Chondrocyte (in vitro differentiated cells): ENCODE results near the gene MCM3AP. TPM values are rescaled to one million over a fixed set of nuclear protein-coding genes. Genes with fewer than 3 reads are reported as not detected.
A peak's percentile ranks its signal among the peaks of the same experiment; 100 is the strongest.

Experiments used
- DNase-seq: peaks from one replicate; pipeline ENCODE4 v3.0.0; 2021; ENCODE audit warnings: mixed read lengths, low spot score
- H3K27ac Mint-ChIP-seq: one replicate; pipeline ENCODE4 v1.8.0; 2021; ENCODE audit warnings: mild to moderate bottlenecking, moderate library complexity, mixed read lengths; ENCODE audit not compliant: unreplicated experiment
- H3K27me3 Mint-ChIP-seq: 2 replicates; pipeline ENCODE4 v1.8.0; 2021; ENCODE audit warnings: low read depth, mixed read lengths
- H3K36me3 Mint-ChIP-seq: 2 replicates; pipeline ENCODE4 v1.8.0; 2021; ENCODE audit warnings: low read depth, mixed read lengths
- H3K4me1 Mint-ChIP-seq: 2 replicates; pipeline ENCODE4 v1.8.0; 2021; ENCODE audit warnings: low read depth, mild to moderate bottlenecking, mixed read lengths
- H3K4me3 Mint-ChIP-seq: one replicate; pipeline ENCODE4 v1.8.0; 2021; ENCODE audit warnings: mild to moderate bottlenecking, moderate library complexity, mixed read lengths; ENCODE audit not compliant: unreplicated experiment
- H3K9me3 Mint-ChIP-seq: 2 replicates; pipeline ENCODE4 v1.8.0; 2021; ENCODE audit warnings: low read depth, mixed read lengths
- CTCF ChIP-seq: fragments of 200-600 bp; sonication (generic); IDR thresholded peaks from 2 replicates; pipeline ENCODE4 v1.5.0; 2021; ENCODE audit warnings: antibody characterized with exemption, mild to moderate bottlenecking, moderate library complexity
- total RNA-seq: library from RNA; stranded (reverse); gene quantifications from 3 replicates; pipeline ENCODE4 v1.2.1, GENCODE V29; 2021

MCM3AP gene
- total RNA-seq, 1 donor from 2014 or later = 86.4 TPM

- no peaks in the 10 kb centered on the region for H3K27me3 Mint-ChIP-seq
- no peak overlapping the region for H3K4me3 Mint-ChIP-seq
- no peaks in the 10 kb centered on the region for H3K36me3 Mint-ChIP-seq
- DNase-seq = no peak
- no peak for TF ChIP-seq CTCF
- H3K27ac Mint-ChIP-seq = no peak overlapping the region
- peaks cover 14% of the 10 kb centered on the region for H3K4me1 Mint-ChIP-seq
- no peaks in the 10 kb centered on the region for H3K9me3 Mint-ChIP-seq
These were observed 13.8 kb upstream of the MCM3AP start for GRCh38 chr21:46299167-46299566.

GRCh38 chr21:46297338-46298271 lies 12.2 kb upstream of the MCM3AP start:
- Mint-ChIP-seq H3K4me3 (peak overlapping the region; percentile 35), H3K36me3 (no peaks in the 10 kb centered on the region), H3K4me1 (peaks cover 14% of the 10 kb centered on the region), H3K9me3 (no peaks in the 10 kb centered on the region), H3K27ac (peak overlapping the region; percentile 41), H3K27me3 (no peaks in the 10 kb centered on the region)
- no peak for DNase-seq
- no peak for TF ChIP-seq CTCF

- DNase-seq = no peak
- TF ChIP-seq CTCF = no peak
- Mint-ChIP-seq H3K4me3 (no peak overlapping the region), H3K27me3 (no peaks in the 10 kb centered on the region), H3K9me3 (no peaks in the 10 kb centered on the region), H3K27ac (no peak overlapping the region), H3K36me3 (peaks cover 1% of the 10 kb centered on the region), H3K4me1 (peaks cover 14% of the 10 kb centered on the region)
These were observed 10.8 kb upstream of the MCM3AP start for GRCh38 chr21:46295996-46296752.

GRCh38 chr21:46295177-46295770 lies 9.9 kb upstream of the MCM3AP start:
- peak overlapping the region; percentile 82 for H3K27ac Mint-ChIP-seq
- peak overlapping the region; percentile 33 for H3K4me3 Mint-ChIP-seq
- peaks cover 1% of the 10 kb centered on the region for H3K36me3 Mint-ChIP-seq
- no peak for DNase-seq
- no peak for TF ChIP-seq CTCF
- H3K27me3 Mint-ChIP-seq = no peaks in the 10 kb centered on the region
- peaks cover 14% of the 10 kb centered on the region for H3K4me1 Mint-ChIP-seq
- no peaks in the 10 kb centered on the region for H3K9me3 Mint-ChIP-seq

- no peak for DNase-seq
- peaks cover 1% of the 10 kb centered on the region for H3K36me3 Mint-ChIP-seq
- no peak for TF ChIP-seq CTCF
- no peak overlapping the region for H3K4me3 Mint-ChIP-seq
- no peaks in the 10 kb centered on the region for H3K27me3 Mint-ChIP-seq
- peaks cover 14% of the 10 kb centered on the region for H3K4me1 Mint-ChIP-seq
- H3K9me3 Mint-ChIP-seq = no peaks in the 10 kb centered on the region
- H3K27ac Mint-ChIP-seq = peak overlapping the region; percentile 82
These were observed 9.3 kb upstream of the MCM3AP start for GRCh38 chr21:46294647-46295176.
